Left ventricle myocardium superior (tissue), 1 donor: ENCODE results near the gene DDX49. TPM values are rescaled to one million over a fixed set of nuclear protein-coding genes. Genes with fewer than 3 reads are reported as not detected.
"Not testable (repeated sequence)": the region's sequence is repeated elsewhere in the genome, so short reads cannot be mapped to it uniquely, and the experiment has no call there.

ENCODE experiments used
- ATAC-seq: fragments of 200-7000 bp; cut with Tn5 transposase; one replicate; pipeline ENCODE4 v1.9.1; 2020; ENCODE audit warnings: mild to moderate bottlenecking, moderate library complexity
- DNase-seq: peaks from one replicate; pipeline ENCODE4 v3.0.0-alpha.2; 2020
- intact Hi-C: fragments of 100-400 bp; cut with micrococcal nuclease; formaldehyde crosslinking; loops from one replicate; pipeline ENCODE4 v1.11.0; 2022
- total RNA-seq: library from RNA; stranded (reverse); fragmentation: NEBNext Ultra II Directional; extraction: Animal tissue kit (Norgen Biotek cat#: 25700); gene quantifications from one replicate; pipeline ENCODE4 v1.2.1, GENCODE V29; 2021
- donor health status: DM: no; HTN: yes; CAD: no; lungs with severe emphysema.

The DDX49 gene
- total RNA-seq, 1 donor from 2014 or later = 22.2 TPM

DNA sequence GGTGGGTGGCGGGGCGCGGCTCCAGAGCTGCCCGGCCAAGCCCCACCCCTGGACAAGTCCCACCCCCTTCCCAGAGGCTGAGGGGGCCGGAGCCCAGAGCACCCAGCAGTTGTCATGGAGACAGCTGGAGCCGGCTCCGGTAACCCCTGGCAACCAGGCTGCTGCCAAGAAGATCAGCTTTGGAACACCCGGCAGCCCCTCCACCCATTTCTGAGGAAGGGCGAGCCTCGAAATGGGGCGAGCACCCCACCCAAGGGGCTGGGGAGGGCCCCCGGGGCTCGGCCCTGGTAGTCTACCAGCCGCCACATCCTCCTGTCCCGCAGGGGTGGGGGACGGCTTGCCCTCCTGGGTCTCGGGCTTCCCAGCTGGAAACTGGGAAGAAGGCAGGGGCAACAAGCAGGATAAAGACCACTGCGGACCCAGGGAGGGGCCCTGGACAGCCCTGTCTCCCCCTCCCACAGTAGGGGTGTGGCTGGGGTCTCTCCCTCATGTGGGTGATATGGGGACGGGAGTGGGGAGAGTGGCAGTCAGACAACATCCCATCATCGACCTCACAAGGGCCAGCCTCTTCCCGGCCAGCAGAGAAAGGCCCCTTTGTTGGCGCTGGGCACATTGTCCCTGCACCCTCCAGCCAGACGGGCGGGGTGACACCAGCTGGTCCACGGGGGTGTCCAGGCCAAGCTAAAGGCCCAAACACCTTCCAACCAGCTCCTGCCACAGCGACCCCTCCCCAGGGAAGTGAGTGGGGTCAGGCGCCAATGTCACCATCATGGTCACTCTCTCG is 25.1 kb upstream of the DDX49 start:
- DNase-seq (no peak), ATAC-seq (peak; percentile 36)
- intact Hi-C loops = no loop called here

DNA sequence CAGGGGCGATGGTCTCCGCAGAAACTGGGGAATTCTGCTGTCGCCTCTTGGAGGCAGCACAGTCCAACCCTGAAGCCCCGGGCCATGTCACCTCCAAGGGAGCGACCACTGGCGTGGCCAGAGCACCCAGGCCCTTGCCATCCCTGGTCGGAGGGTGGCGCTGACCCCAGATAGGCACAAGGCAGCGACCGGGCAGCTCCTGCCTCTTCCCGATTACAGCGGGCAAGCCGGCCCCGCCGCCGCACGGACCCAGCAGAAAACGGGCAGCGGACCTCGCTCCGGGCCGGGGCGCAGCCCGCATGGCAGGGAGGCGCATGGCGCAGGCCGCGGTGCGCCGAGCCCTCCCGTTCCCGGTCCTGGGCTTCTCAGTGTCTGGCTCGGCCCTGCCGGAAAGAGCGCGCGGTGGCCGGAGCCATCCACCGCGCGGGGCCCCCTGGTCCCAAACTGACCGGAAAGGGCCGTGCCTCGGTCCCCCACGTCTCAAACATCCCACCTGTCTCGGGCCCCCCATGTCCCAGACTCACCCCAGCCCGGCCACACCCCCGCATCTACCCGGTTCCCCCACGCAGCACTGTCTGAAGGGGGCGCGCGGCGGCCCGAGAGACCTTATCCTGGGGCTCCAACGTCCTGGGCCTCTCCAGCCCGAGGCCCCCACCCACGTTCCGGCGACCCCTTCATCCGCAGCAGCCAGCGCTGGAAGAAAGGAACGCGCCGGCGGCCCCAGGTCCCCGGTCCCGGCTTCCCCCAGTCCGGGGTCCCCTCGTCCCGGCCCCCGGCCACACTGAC is 24.3 kb upstream of the DDX49 start:
- intact Hi-C loops = no loop called here
- DNase-seq (peak; percentile 56), ATAC-seq (peak; percentile 64)

DNA sequence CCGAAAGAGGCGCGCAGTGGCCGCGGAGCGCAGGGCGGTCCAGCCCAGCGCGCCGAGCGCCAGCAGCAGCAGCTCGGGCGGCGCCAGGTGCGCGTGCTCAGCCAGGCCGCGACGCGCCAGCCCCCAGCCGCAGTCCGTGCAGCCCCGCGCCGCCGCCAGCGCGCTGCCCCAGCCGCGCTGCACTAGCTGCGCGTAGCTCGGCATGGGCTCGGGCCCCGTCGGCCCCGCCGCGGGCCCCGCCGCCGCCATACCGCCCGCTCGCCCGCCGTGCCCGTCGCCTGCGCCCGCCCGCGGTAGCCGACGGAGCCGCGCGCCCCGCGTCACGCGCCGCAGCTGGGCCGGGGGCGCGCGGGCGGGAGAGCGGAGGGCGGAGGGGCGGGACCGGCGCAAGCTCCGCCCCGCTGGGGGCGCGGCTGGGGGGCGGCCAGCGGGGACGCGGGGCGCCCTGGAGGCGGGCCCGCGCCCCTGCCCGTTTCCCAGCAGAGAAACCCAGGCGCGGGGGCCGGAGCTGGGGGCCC is 23.6 kb upstream of the DDX49 start, which contains the start of gene CERS1:
TSS of gene CERS1 (minus strand) at position 335 of the 518 bp plus-strand sequence. CDS start at position 249, 86 bp downstream.
- intact Hi-C loops = no loop called here
- ATAC-seq = peak; percentile 20

DNA sequence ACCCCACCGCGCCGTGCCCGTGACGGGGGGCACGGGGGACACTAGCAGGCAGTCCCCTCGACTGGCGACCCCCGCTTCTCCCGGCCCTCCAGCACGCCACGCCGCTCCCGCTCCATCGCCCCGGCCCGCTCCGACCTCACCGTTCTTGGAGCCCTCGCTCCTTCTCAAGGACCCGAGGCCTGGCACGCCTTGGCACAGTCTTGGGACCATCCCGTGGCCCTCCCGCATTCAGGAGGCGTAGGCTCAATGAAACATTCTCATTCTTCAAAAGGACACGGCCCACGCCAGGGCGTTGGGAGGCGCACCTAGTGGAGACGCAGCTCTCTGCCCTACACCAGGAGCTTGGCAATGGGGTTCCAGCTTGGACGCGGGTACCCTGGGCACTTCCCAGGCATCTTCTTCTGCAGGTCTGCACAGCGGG is 23.1 kb upstream of the DDX49 start:
- intact Hi-C loops = no loop called here
- no peak for DNase-seq

More for the DNA sequence above, 23.6 kb upstream of the DDX49 start, which contains the start of gene CERS1:
- no peak for DNase-seq

DNA sequence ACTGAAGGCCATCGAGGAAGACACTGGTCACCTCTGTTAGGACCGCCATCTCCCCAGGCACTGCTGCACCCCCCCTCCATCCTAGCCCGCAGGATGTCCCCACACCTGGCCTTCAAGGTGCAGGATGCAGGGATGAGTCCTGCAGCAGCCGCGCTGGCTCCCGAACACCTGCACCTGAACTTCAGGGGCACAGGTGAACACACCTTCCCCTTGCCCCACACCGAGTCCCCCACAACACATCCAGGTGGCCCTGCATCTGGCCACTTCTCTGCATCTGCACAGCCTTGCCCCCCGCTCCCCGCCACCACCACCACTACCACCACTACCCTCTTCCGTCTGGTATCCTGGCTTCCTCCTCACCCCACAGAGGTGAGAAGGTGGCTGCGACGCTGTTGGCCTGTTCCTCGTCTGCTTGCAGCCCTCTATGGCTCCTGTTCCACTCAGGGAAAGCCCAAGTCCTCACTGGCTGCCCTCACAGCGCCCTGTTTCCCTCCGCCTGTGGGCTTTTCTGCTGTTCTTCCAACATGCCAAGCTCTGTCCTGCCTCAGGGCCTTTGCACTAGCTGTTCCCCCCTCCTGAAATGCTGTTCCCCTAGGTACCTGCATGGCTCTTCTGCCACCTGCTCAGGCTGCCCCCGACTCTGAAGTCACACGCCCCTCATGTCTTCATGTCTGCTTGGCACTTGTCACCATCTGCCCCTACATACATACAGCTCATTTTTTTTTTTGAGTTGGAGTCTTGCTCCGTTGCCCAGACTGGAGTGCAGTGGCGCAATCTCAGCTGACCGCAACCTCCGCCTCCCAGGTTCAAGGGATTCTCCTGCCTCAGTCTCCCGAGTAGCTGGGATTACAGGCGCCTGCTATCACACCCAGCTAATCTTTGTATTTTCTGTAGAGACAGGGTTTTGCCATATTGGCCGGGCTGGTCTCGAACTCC is 22.2 kb upstream of the DDX49 start:
- intact Hi-C loops = no loop called here
- DNase-seq (no peak), ATAC-seq (no peak)

More for the DNA sequence above, 23.1 kb upstream of the DDX49 start:
- no peak for ATAC-seq

DNA sequence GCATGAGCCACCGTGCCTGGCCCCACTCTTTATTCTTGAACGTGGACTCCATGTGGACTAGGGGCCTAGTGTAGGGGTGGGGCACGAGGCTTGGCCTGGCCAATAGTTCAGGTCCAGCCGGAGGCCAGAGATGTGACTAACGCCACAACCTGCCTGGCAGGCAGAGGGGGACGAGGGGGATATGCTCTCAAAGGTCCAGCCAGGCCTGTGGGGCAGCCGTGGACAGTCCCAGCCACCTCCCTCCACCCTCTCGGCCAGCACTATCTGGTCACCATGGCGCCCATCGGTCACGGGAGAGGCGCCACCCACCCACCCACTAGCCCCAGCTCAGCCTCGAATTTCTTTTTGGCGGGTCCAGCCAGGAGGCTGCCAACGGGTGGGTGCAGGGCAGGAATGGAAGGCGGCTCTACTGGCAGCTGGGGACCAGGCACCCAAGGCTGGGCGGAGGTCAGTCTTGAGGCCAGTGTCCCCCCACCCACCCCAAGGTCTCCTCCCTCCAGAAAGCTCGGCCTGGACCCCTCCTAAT is 21.4 kb upstream of the DDX49 start:
- intact Hi-C loops = no loop called here
- DNase-seq (no peak), ATAC-seq (no peak)

DNA sequence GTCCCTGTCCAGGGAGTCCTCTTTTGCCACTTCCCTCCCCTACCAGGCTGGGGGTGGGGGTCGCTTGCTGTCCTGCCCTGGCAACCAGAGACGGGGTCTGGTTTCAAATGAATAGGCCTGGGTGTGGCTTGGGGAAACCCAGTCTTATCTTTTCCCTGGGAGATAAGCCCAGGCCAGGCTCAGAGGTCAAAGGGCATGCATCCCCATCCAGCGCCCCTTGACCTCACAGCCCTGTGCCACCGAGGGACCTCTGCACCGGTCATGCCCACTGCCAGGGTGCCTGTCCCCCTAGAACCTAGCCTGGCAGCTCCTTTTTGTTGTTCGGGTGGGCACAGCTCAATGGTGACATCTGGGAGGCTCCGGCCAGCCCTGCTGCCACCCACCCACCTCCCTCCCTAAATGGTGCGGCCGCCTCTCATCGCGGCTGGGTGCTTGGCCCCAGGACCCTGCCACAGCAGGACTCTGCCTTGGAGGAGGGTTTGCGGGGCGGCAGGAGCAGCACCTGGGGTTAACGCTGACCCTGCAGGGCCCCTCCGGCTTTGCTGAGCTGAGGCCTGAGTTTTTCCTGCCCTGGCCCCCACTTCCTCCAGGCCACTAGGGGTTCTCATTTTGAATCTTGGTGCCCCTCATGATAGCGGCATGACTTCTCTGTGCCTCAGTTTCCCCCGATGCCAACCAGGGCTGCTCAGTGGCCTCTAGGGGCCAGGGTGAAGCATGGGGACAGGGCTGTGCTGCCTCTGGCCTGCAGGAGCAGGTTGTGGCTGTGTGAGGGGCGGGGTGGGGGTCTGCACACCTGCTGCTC is 20.7 kb upstream of the DDX49 start:
- no peak for ATAC-seq
- intact Hi-C loops = no loop called here
- DNase-seq = no peak

DNA sequence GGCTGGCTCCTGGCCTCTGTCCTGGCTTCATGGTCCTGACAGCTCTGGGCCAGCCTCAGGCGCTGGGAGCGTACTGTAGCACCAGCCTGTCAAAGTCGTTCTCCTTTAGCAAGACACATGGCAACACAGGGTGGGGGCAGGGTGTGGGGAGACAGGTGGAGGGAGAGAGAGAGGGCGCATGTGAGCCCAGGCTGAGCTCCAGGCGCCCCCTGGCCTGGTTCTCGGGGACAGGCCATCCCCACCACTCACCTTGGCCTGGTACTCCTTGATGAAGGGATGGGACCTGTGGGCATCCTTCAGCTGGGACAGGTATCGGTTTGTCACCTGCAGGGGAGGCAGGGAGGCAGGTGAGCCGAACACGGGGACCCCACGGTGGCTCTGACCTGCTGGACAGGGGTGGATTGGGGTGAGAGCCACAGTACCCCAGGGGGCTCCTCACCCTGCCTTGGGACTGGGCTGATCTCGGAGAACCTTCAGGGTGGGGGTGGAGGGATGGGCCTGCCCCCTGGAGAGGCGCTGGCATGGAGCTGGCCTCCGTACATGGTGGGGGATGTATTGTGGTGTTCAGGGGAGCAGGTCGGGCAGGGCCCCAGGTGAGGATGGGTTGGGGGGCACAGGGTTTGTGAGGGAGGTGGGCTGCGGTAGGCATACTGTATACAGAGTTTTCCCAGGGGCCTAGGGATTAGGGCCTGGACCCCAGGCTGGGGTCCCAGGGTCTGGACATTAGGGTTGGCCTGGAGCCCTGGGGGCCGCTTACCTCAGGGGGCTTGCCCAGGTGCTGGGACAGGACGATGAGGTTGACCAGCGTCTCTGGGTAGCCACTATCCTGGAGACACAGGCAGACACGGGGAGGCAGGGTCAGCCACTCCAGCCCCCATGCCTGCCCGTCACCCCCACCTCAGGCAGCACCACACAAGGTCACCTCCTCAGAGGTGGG is 19.6 kb upstream of the DDX49 start:
- intact Hi-C loops = no loop called here
- no peak for DNase-seq
- ATAC-seq = no peak

DNA sequence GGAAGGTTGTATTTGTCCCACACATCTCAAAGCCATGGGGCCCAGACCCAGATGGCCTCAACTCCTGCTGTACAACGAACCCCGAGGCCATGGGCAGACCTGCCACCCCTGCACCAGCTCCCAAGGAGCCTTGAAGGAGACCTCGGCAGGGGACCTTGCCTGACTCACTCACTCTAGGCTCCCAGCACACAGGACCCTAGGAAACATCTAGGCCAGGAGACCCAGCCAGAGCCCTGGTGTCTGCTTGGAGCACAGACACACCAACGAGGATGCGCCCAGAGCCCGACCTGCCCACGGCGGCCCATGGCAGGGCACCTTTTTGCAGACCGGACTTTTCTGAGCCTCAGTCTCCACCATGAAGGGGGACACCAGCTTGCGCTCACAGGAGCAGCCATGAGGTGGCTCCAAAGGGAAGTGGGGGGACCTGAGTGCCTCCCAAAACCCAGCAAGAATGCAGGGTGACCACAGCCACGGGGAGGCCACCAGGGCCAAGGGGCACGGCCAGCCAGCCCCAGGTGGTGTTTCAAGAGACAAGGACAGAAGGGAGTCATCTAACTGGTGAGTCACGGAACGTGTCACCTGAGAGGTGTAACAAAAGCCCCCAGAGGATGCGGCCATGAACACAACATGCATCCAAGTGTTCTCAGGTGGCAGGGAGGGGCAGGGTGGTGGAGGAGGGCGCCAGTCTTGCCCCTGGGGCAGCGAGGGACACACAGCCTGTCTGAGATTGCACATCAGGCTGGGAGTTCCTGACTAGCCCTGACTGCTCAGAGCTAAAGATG is 18.6 kb upstream of the DDX49 start:
- no peak for ATAC-seq
- no peak for DNase-seq
- intact Hi-C loops = no loop called here

DNA sequence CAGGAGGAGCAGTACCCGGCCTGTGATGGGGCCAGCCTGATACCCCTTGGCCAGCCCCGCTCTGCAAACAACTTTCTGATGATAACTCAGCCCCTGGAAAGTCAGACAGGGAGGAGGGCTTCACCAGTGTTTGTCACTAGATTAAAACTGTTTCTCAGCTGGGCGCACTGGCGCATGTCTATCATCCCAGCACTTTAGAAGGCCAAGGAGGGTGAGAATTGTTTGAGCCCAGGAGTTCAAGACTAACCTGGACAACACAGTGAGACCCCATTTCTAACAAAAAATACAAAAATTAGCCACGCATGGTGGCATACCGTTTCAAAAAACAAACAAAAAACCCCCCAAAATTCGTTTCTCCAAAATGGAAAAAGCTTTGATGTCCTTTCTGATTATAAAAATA is 18.0 kb upstream of the DDX49 start:
- DNase-seq = no peak
- intact Hi-C loops = no loop called here
- ATAC-seq = no peak

DNA sequence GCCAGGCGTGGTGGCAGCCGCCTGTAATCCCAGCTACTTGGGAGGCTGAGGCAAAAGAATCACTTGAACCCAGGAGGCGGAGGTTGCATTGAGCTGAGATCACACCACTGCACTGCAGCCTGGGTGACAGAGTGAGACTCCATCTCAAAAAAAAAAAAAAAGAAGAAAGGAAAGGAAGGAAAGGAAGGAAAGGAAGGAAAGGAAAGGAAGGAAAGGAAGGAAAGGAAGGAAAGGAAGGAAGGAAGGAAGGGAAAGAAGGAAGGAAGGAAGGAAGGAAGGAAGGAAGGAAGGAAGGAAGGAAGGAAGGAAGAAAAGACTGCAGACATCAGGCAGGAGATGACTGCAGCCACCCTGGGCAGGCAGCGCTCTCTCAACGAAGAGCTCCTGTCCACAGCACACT is 17.0 kb upstream of the DDX49 start:
- ATAC-seq, DNase-seq, intact Hi-C loops: not testable (repeated sequence)

DNA sequence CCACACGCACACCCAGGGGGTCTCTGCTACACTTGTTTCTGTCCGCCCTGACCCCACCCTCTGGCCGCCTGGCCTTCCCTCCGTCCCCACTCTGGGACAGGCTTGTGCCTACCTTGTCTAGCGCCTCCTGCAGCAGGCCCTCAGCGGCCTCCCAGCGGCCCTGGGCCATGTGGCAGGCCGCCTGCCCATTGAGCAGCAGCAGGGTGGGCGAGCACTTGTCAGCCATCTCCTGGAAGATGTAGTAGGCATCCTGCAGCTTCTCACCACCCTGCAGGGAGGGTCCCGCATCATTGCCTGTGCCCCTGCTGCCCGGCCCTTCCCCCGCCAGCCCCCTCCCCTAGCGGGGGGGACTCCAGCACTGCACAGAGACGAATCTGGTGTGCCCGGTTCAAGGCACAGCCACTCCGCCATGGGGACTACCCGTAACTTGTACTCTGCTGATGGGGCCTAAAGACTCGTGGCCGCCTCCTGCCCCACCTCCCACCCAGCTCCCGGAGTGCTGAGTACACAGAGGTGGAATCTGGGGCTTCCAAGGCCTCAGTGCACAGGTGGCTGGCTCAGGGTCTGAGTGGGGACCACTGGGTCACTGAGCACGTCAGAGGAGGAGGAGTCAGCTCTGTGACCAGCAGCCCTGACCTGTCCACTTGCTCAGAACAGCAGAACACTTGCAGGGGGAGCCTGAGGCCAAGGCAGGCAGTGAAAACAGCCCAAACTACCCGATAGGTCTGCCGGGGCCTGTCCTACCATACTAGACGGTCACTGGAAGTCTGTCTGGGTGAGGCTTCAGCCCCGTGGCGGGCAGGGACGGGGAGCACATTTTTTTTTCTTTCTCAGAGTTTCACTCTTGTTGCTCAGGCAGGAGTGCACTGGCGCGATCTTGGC is 16.1 kb upstream of the DDX49 start:
- intact Hi-C loops = no loop called here
- ATAC-seq = no peak
- DNase-seq = no peak

DNA sequence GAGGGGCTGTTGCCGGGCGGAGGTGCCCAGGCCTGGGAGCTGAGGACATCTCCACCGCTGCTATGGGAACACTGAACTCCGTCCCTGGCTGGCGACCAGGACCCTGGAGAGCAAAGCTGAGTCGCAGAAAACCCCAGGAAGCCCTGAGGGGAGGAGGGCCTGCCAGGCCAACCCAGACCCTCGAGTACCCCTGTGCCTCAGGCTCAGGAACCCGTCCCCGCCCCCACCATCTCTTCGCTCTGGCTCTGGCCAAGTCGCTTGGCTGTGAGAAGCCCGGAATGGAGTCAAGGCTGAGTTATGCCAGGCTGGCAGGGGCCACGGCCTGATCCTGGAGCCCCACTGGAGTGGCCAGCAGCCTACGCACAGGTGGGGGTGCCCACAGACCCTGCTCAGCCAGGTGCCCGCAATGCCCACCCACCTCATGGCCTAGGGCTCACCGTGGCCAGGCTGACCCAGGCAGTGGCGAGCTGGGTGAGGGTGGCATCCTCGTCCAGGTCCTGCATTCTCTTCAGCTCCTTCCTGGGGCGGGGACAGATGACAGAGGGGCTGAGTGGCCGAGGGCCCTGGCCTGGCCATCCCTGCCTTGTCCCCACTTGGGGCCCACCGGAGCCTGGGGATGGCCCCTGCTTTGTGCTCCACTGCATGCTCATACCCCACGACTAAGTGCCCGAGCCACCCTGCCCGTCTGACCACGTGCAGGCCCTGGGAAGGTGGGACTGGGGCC is 15.0 kb upstream of the DDX49 start:
- intact Hi-C loops = no loop called here
- DNase-seq = no peak
- ATAC-seq = no peak

DNA sequence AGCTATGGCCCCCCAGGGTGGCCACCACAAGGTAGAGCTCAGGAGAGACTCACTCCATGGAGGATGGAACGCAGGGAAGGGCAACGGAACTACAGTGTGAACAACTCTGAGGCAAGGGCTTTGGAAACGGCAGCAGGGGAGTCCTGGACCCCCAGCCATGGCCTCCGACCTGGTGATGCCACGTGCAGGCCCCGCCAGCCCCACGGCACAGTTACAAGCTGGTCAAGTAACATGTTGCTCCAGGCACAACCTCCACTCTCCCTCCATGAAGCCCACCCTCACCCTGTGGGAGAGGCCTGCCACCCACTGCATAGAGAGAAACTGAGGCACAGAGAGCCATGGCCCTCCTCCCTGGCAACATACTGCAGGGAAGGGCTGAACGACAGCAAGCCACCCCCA is 14.5 kb upstream of the DDX49 start:
- intact Hi-C loops = no loop called here
- no peak for DNase-seq
- no peak for ATAC-seq
